HPDE6-E6E7 (cell line): ENCODE results near the gene RBFOX1.

Experiments used
- DNase-seq: peaks from one replicate; pipeline ENCODE4 v3.0.0; 2011; ENCODE audit warnings: missing footprints; ENCODE audit errors: extremely low spot score

The RBFOX1 gene

GRCh38 chr16:7518158-7518557 is 185.5 kb downstream of the RBFOX1 start:
- DNase-seq: no peak

DNA sequence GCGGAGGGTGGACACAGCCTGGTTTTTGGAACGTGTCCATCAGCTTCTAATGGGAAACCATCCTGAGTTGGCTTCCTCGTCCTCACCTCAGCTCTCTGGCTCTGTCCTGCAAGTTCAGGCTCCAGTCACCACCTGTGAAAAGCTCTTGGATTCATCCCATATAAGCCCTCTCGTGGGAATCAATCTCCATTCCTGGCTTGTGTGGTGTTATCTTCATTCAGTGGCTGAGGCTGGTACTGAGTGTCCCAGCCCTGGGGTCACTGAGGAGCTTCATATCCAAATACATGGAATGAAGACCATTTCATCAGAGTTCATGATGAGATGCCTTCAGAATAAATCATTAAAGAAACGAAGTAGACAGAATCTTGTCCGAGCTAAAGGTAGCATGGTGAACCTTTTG is 189.2 kb downstream of the RBFOX1 start:
- no peak for DNase-seq

- no peak for DNase-seq
These were observed 191.8 kb downstream of the RBFOX1 start for GRCh38 chr16:7524419-7524818.

- DNase-seq: no peak
These were observed 194.1 kb downstream of the RBFOX1 start for GRCh38 chr16:7526736-7527135.

DNA sequence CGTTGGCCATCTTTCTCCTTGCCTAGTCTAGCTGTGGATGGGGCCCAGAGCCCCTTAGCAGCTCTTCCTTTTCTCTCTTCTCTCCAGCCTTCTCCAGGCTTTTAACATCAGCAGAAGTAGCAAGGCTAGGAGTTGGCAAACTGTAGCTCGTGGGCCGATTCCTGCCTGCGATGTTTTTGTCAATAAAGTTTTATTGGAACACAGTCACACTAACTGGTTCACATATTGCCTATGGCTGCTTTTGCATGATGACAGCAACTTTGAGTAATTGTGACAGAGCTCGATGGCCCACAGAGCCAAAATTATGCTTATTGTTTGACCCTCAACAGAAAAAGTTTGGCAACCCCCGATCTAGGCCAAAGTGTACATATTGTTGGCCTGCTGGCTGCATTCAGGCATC is 199.9 kb downstream of the RBFOX1 start:
- DNase-seq: no peak

DNA sequence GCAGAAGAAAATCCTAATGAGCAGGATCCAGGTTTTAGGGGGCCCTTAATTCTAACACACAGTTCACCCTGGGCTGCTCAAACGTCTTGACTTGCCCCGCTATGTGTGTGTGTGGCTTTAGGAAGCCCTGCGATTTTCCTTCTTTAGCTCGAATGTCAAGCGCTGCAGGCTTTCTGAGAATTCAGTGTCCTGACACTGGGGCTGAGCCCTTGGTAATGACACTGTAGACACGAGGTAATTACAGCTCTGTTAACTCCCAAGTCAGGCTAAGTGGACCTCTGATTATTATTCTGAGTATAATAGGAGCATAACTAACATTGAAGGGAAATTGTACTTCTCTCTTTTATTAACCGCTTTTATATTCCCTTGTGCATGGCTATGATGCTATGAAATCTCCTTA is 202.1 kb downstream of the RBFOX1 start:
- no peak for DNase-seq

GRCh38 chr16:7541026-7541425 is 208.4 kb downstream of the RBFOX1 start:
- no peak for DNase-seq

DNA sequence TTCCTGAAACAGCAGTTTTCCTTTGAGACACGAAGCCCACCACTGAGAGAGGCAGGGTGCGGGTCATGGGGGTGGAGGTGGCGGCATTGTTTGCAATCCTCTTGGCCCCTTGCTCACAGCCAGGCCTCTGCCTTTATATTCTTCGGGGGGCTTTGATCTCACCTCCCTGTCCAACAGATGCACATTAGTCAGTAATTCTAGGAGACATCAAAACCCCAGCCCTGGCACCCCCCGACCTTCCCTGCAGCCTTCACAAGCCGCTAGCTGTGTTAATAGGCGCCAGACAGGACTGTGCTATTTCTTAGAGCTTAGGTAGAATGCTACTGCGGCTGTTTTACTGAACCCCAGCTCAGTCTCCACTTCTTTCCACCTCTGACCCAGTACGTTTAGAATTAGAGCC is 212.6 kb downstream of the RBFOX1 start:
- DNase-seq: no peak

DNA sequence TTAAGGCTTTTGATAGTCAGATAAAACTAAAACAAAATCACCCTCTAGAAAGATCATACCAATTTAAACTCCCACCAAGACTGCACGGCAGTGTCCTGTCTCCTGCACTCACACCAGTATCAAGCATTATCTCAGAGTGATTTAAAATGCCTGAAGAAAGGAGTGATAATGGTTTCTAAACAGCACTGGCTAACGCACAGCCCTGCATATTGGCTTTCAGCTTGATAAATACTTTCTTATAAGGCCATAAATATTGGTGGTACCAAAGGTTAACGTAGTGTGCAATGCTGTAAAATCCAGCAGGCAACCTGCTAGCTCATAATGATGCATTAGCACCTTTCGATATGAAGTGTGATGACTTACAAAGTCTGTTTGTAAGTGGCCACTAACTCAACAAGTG is 214.3 kb downstream of the RBFOX1 start:
- DNase-seq: no peak

GRCh38 chr16:7547736-7548135 is 215.1 kb downstream of the RBFOX1 start:
- DNase-seq: no peak

GRCh38 chr16:7548796-7549318 is 216.2 kb downstream of the RBFOX1 start:
- DNase-seq: no peak

DNA sequence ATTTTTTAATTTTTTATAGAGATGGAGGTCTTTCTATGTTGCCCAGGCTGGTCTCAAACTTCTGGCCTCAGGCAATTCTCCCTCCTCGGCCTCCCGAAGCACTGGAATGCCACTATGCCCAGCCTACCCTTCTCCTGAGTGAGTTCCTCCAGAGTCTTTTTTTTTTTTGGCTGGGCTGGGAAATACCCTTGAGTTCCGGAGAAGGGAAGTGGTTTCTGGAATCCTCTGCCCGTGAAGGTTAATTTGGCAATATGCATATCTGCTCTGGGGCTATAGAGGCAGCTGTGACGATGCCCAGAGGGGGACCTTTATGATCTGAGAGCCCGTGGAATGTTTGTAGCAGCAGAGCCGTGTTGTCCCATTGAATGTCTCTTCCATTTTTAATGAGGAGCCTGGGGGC is 217.5 kb downstream of the RBFOX1 start:
- DNase-seq: no peak

GRCh38 chr16:7555459-7555858 is 222.8 kb downstream of the RBFOX1 start:
- no peak for DNase-seq

DNA sequence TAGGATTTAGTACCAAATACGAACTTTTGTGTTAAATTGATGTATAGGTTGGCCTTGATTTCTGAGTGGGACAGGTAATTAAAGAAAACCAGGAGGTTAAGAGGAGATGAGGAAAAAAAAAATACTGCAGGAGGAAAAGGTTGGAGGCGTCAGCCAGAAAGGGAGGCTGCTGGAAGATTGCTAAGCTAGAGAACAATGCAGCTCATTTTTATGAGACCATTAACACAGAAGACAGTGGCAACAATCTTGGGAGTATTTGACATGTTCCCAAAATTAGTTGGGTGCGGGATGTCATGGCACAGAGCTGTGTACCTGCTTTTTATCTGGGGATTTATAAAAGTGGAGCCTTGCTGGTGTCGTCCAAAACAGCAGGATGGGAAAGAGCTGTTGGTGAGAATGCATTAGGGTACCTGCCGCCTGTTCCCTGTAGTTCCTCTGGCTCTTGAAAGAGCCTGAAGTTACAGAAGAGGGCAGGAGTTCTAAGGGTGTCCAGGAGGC is 229.3 kb downstream of the RBFOX1 start:
- DNase-seq: no peak

- DNase-seq: no peak
These were observed 233.7 kb downstream of the RBFOX1 start for GRCh38 chr16:7566360-7566759.

DNA sequence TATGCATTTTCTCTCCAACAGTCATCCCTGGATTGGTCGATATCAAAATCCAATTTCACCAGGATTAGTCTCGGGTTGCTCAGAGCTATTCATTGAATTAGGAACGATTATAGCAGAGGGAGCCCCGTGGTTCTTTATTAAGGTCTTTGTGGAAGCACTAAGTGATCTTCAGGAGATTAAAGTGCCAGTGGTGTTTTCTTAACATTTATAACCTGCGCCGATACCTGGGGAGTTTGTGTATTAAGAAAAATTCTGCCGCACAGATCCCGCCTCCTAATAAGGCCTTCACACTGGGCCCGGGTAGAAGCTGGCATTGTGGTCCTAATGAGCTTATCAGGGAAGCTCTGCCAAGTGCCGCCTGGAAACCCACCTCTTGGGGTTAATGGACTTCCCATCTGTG is 238.7 kb downstream of the RBFOX1 start:
- no peak for DNase-seq

GRCh38 chr16:7577588-7577987 is 244.9 kb downstream of the RBFOX1 start:
- DNase-seq: no peak

DNA sequence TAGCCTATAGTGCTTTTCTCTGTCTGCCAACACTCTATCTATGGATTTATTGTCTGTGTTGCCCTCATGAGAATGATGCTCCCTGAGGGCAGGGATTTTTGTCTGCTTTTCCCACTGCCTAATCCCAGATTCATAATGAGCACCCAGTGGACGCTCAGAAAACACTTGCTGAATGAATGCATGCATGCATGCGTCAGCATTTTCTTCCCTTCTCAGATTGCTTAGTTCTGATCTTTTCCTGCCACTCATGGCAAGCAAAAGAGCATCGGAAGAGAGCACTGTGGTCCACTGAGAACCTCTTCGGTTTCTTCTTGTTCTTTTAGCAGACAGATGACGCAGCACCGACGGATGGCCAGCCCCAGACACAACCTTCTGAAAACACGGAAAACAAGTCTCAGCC is 246.8 kb downstream of the RBFOX1 start:
- no peak for DNase-seq

- no peak for DNase-seq
These were observed 248.5 kb downstream of the RBFOX1 start for GRCh38 chr16:7581175-7581574.

- no peak for DNase-seq
These were observed 250.8 kb downstream of the RBFOX1 start for GRCh38 chr16:7583396-7583795.

DNA sequence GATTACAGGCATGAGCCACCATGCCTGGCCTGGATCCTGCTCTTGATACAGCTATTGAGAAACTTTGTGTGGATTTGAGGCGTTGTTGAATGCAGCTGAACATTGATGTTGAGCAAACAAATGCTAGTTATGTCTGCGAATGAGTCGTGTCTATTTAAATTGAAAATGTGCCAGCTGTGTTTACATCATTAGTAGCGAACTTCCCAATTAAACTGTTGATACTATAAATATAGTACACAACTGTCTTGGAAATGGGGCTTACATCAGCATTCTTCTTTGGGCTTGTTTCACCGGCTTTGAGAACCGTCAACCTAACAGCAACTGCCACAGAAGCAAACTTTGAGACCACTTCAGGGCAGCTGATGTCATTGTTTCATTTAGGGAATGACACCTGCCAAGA is 251.9 kb downstream of the RBFOX1 start:
- no peak for DNase-seq

DNA sequence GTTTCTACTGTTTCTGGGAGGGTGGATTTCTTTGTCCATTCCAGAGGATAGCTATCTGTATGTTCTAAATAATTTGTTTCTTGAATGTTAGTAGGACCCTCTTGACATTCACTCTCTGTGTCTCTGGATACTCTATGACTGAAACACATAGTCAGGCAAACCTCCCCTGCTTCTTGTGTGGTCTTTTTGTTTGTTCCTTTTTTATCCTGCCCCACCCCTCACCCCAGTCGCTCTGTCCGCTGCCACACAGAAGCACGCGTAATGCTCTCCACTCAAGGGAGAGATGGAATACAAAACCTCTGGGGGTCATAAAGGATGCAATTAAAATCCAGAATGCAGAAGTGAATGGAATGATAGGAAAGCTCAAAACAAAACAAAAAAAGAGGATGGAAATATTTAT is 253.1 kb downstream of the RBFOX1 start:
- DNase-seq: no peak

GRCh38 chr16:7590934-7591333 is 258.3 kb downstream of the RBFOX1 start:
- no peak for DNase-seq

- no peak for DNase-seq
These were observed 263.7 kb downstream of the RBFOX1 start for GRCh38 chr16:7596308-7596707.

- DNase-seq: no peak
These were observed 265.0 kb downstream of the RBFOX1 start for GRCh38 chr16:7597677-7598076.
